AG04450 (cell line): ENCODE results near the gene NEDD4L. TPM values are rescaled to one million over a fixed set of nuclear protein-coding genes. Genes with fewer than 3 reads are reported as not detected.

ENCODE experiments used
- CTCF ChIA-PET: fragments of 300-600, 350-600 bp; formaldehyde crosslinking; extraction: SDS; loops from one replicate; lab custom pipeline; 2022; ENCODE audit warnings: antibody characterized with exemption, inconsistent platforms; lab: Charles Lee
- POLR2A ChIA-PET: fragments of 350-600 bp; formaldehyde crosslinking; extraction: SDS; loops from one replicate; lab custom pipeline; 2021; ENCODE audit warnings: antibody characterized with exemption, inconsistent platforms; lab: Yijun Ruan, JAX
- DNase-seq: peaks from one replicate; pipeline ENCODE4 v3.0.0-alpha.2; 2011; ENCODE audit warnings: low read depth, low spot score
- H3K27ac ChIP-seq: one replicate; pipeline ENCODE4 v1.5.1; 2012; ENCODE audit warnings: low read depth, low read length, control low read depth
- H3K27me3 ChIP-seq: one replicate; pipeline ENCODE4 v1.6.0; 2012; ENCODE audit warnings: low read length; ENCODE audit not compliant: control insufficient read depth, insufficient read depth
- H3K4me3 ChIP-seq: 2 replicates; pipeline ENCODE4 v1.5.1; 2011; ENCODE audit warnings: mild to moderate bottlenecking, low read depth, low read length, control low read depth
- H3K9me3 ChIP-seq: 2 replicates; pipeline ENCODE4 v1.5.1; 2012; ENCODE audit warnings: low read length; ENCODE audit not compliant: control insufficient read depth, insufficient read depth
- CTCF ChIP-seq: IDR thresholded peaks from 2 replicates; pipeline ENCODE4 v1.5.1; 2011; ENCODE audit warnings: low read depth, low read length, control low read depth, inconsistent platforms
- polyA plus RNA-seq: library from polyadenylated mRNA; depleted of rRNA; stranded (reverse); fragments of >200 nt; gene quantifications from 2 replicates; pipeline ENCODE4 v1.2.3, GENCODE V29; 2011

NEDD4L gene
- polyA plus RNA-seq, 1 experiment, result 15.0 TPM

DNA sequence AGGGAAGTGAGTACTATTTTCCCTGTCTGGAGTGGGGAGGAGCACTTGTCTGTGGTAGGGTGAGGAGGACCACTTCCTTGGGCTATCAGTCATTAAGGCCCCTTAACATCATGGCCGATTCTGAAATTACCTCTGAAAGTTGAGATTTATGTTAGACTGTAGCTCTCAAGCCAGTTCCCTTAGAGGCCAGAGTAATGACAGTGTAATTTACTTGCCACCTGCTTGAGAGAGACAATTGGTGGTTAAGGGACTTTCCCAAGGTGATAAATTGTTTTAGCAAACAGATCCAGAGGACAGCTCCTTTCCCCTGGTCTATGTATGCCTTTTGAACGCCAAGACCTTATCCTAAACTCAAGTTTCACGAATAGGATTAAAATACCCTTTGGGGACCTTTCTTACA is 56.1 kb downstream of the NEDD4L start:
- DNase-seq, result no peak
- H3K9me3 ChIP-seq, result no peaks in the 10 kb centered on the region
- no peak overlapping the region for H3K4me3 ChIP-seq
- H3K27ac ChIP-seq, result no peak overlapping the region
- H3K27me3 ChIP-seq, result no peaks in the 10 kb centered on the region
- ChIA-PET CTCF (no interaction called here), POLR2A (no interaction called here)
- TF ChIP-seq CTCF, result no peak

- no peak for DNase-seq
- ChIA-PET POLR2A (no interaction called here), CTCF (interaction anchor here (1.0 to 1.5 kb wide), 2 partner anchors 20 to 58 kb away, joined by 3 to 4 read pairs; partner anchors contain the start of gene NEDD4L)
- H3K4me3 ChIP-seq, result no peak overlapping the region
- TF ChIP-seq CTCF, result no peak
- no peak overlapping the region for H3K27ac ChIP-seq
- H3K27me3 ChIP-seq, result no peaks in the 10 kb centered on the region
- H3K9me3 ChIP-seq, result no peaks in the 10 kb centered on the region
These were observed 57.3 kb downstream of the NEDD4L start for GRCh38 chr18:58101291-58101794.

DNA sequence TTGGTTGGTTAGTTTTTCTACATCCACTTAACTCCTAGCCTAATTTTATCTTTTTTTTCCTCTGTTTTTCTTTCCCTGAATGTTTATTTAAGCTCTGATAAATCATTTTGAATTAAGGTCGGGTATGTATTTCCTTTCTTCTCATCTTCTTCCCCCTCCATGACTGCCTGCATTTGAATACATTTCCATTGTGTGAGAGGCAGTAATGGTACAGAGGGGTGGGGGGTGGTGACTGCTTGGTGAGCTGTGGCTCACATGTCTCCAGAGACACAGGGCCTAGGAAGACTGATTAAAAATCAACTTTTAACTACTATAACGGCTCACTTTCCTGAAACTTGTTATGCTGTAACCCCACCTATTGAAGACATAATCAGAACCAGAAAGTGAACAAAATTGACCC is 58.0 kb downstream of the NEDD4L start:
- no peak for TF ChIP-seq CTCF
- Histone ChIP-seq H3K27ac (no peak overlapping the region), H3K9me3 (no peaks in the 10 kb centered on the region), H3K27me3 (no peaks in the 10 kb centered on the region), H3K4me3 (no peak overlapping the region)
- no peak for DNase-seq
- ChIA-PET POLR2A (no interaction called here), CTCF (interaction anchor here (1.0 to 1.5 kb wide), 2 partner anchors 20 to 59 kb away, joined by 3 to 4 read pairs; partner anchors contain the start of gene NEDD4L)

- TF ChIP-seq CTCF, result no peak
- Histone ChIP-seq H3K4me3 (no peak overlapping the region), H3K27ac (no peak overlapping the region), H3K9me3 (no peaks in the 10 kb centered on the region), H3K27me3 (no peaks in the 10 kb centered on the region)
- CTCF ChIA-PET, result interaction anchor here (1.5 kb wide), 1 partner anchor 59 kb away, joined by 4 read pairs; the partner anchor contains the start of gene NEDD4L
- no peak for DNase-seq
- POLR2A ChIA-PET, result no interaction called here
These were observed 58.8 kb downstream of the NEDD4L start for GRCh38 chr18:58102875-58103274.

GRCh38 chr18:58103339-58103985 is 59.4 kb downstream of the NEDD4L start:
- TF ChIP-seq CTCF, result no peak
- no peaks in the 10 kb centered on the region for H3K9me3 ChIP-seq
- H3K4me3 ChIP-seq, result peak overlapping the region; percentile 5; the same call in 1 of the 2 replicates
- ChIA-PET POLR2A (no interaction called here), CTCF (interaction anchor here (1.7 to 3.6 kb wide), 2 partner anchors 19 to 60 kb away, joined by 11 to 18 read pairs; partner anchors contain the start of gene NEDD4L)
- H3K27me3 ChIP-seq, result no peaks in the 10 kb centered on the region
- H3K27ac ChIP-seq, result no peak overlapping the region
- DNase-seq, result no peak
